Activated T-cell treated with anti-CD3 and anti-CD28 coated beads for 24 hours (primary cell): Measurements from ENCODE around the gene ASXL1.
"Not testable (repeated sequence)": the region's sequence is repeated elsewhere in the genome, so short reads cannot be mapped to it uniquely, and the experiment has no call there.

Experiments used
- DNase-seq: peaks from one replicate; pipeline ENCODE4 v3.0.0-alpha.2; 2020; ENCODE audit warnings: low read depth

The ASXL1 gene

GRCh38 chr20:32337937-32338661 is 20.0 kb upstream of the ASXL1 start:
- no peak for DNase-seq

DNA sequence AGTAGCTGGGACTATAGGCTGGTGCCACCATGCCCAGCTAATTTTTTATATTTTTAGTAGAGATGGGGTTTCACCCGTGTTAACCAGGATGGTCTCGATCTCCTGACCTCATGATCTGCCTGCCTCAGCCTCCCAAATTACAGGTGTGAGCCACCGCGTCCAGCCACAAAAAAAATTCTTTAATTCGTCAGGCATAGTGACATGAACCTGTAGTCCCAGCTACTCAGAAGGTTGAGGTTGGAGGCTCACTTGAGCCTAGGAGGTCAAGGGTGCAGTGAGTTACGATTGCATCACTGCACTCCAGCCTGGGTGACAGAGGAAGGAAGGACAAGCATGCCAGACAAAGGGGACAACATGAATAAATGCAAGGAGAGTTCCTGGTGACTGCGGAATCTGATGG is 19.5 kb upstream of the ASXL1 start:
- DNase-seq: no peak

GRCh38 chr20:32339116-32339515 is 19.0 kb upstream of the ASXL1 start:
- DNase-seq: no peak

DNA sequence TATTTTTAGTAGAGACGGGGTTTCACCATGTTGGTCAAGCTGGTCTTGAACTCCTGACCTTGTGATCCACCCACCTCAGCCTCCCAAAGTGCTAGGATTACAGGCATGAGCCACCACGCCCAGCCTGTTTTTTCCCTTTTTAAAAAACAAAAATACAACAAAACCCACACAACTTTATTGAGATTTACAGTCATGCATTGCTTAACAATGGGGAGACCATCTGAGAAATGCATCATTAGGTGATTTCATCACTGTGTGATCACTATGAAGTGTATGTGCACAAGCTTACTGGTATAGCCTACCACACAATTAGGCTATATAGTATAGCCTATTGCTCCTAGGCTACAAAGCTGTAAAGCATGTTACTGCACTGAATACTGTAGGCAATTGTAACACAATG is 17.1 kb upstream of the ASXL1 start:
- DNase-seq: not testable (repeated sequence)

- DNase-seq: no peak
These were observed 14.7 kb upstream of the ASXL1 start for GRCh38 chr20:32343439-32343838.

DNA sequence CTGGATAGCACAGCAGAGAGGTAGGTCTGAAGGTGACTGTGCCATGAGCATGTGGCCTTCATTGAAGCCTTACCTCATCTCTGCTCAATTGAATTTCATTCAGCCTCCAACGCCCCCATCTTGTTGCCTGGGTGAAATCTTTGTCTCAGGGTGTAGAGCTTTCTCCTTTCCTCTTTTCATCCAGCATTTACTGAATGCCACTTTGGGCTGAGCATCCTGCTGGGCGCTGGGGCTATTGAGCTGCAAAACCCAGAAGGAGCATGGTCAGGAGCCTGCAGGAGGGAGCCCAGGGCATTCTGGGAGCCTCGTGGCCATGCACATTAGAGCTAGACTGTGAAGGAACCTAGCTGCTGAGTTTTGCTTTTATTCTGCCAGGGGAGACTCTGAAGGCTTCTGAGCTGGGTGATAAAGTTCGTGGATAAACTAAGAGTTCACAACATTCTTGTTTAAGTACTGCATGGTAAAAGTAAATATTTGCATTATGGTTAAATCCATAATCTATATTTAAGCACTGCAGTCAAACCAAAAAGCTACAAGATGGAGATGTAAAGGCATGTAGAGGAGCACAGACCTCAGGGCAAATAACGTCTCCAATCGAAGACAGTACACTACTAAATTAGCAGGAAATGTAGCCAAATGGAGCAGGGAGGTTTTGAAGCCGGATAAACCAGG is 13.2 kb upstream of the ASXL1 start:
- DNase-seq: no peak

- DNase-seq: no peak
These were observed 9.9 kb upstream of the ASXL1 start for GRCh38 chr20:32348207-32348606.

- no peak for DNase-seq
These were observed 7.7 kb upstream of the ASXL1 start for GRCh38 chr20:32350421-32350820.

DNA sequence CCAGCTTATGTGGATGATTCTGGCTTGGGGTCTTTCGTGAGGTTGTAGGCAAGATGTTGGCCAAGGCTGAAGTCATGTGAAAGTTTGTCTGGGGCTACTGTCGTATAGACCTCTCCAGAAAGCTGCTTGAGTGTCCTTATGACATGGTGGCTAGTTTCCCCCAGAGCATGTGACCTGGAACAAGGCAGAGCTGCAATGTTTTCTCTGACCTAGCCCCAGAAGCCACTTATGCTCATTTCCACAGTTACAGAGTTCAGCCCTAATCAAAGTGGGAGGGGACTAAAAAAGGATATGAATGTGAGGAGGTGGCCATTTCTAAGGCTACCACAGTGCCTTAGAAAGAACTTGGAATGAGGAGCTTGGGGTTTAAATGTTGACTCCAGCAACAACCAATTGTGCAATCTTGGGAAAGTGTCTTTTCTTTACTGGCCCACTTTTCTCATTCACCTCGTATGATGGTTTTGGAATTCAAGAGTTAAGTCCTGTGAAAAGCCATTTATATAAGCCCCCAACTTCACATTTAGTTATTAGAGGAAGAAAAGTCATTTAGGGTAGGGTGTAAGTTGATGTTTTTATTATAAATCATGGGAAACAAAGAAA is 5.9 kb upstream of the ASXL1 start:
- DNase-seq: no peak

DNA sequence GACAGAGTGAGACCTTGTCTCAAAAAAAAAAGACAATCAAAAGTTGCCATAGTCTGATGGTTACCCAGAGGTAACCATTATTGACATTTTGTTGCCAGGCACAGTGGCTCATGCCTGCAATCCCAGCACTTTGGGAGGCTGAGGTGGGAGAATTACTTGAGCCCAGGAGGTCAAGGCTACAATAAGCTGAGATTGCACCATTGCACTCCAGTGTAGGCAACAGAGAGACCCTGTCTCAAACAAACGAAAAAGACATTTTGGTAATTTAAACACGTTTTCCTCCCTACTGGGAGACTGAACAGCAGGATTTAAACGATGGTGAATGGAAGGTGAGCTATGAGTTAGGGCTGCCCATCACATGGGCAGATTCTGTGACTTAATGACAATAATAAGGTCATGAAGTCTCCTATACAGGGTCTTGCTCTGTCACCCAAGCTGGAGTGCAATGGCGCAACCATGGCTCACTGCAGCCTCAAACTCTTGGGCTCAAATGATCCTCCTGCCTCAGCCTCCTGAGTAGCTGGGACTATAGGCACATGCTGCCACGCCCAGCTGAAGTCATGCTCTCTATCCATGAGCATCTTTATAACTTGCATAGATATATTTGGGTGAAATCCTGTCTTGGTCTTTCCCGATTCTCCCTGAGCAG is 4.2 kb upstream of the ASXL1 start:
- no peak for DNase-seq

DNA sequence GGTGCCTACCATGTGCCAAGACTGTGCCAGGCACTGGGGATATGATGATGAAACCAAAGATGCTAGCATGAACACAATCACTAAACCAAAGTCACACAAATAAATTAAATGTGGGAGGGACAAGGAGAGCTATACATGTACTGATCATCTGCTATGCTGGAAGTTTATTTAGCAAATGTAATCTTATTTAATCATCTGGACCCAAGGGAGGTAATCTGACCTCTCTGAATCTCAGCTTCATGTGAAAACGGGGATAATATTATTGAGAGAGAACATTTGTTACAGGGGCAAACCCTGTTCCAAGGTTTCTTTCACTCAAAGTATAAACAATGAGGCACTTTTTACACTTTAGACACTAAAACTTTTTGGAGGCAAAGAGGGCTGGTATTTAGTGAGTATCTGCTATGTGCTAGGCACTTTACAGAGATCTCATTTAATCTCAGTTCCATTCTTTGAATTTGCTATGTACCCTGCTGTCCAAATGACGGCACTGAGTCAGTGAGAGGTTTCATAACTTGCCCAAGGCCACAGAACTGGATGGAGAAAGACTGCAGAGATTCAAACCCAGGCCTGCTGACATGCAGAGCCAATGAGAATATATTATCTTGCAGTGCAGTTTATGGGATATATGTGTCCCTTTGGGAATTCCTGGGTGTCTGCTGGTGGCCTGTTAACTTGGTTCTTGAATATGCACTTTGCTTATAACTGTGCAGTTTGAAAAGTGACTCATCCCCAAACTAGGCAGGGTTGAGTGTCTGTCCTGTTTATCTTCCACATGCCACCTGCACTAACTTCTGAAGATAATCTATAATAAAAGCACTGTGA is 3.3 kb upstream of the ASXL1 start:
- no peak for DNase-seq

DNA sequence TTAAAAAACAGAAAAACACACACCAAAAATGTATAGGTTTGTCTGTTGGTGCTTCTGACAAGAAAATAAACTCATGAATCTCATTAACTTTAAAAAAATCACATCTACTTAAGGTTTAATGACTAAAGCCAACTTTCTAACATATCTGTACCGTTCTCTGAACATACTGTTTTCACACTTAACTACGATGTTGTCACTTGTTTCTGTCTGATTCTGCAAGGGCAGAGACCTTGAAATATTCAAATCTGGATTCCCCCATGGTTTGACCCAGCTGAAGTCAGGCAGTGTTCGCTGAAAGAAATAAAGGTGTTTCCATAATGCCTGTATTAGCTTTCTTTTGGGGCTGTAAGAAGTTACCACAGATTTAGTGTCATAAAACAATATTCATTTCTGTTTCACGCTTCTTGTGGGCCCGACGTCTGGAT is 2.7 kb upstream of the ASXL1 start:
- no peak for DNase-seq

- not testable (repeated sequence) for DNase-seq
These were observed 2.1 kb upstream of the ASXL1 start for GRCh38 chr20:32355907-32356621.

DNA sequence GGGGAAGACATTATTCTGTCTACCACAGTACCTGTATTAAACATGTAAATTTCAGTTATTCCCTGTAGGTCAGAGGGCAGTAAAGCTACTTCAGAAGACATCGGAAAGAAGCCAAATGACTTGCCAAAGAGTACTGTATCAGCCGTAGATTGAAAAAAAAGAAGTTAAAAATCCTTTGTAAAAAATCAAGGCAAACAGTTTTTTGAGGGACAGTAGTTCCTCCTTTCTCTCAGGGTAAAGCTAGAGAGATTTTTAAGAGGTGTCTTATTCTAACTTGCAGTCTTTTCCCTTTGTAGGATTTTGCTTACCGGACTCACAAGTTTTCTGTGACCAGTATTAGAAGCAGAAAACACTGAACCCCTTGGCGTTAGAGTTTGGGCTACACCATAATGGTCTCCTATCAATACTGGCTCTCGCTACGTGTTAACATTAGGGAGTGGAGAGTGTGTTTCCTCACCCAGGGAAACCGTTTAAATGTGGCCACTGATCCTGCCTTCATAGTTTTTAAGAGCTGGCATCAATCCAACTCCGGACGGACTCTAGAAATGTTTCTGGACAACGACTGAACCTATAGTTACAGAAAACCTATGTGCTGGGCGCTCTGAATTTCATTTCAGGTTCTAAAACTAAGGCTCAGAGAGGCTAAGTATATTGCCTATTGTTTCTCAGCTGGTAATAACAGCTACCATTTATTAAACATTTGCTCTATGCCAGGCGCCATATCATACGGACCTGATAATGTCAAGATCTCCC is 1.3 kb upstream of the ASXL1 start:
- no peak for DNase-seq

GRCh38 chr20:32357375-32357868 is 709 bp upstream of the ASXL1 start:
- DNase-seq: peak; percentile 23

- no peak for DNase-seq
These were observed 426 bp downstream of the ASXL1 start for GRCh38 chr20:32358632-32358882.

DNA sequence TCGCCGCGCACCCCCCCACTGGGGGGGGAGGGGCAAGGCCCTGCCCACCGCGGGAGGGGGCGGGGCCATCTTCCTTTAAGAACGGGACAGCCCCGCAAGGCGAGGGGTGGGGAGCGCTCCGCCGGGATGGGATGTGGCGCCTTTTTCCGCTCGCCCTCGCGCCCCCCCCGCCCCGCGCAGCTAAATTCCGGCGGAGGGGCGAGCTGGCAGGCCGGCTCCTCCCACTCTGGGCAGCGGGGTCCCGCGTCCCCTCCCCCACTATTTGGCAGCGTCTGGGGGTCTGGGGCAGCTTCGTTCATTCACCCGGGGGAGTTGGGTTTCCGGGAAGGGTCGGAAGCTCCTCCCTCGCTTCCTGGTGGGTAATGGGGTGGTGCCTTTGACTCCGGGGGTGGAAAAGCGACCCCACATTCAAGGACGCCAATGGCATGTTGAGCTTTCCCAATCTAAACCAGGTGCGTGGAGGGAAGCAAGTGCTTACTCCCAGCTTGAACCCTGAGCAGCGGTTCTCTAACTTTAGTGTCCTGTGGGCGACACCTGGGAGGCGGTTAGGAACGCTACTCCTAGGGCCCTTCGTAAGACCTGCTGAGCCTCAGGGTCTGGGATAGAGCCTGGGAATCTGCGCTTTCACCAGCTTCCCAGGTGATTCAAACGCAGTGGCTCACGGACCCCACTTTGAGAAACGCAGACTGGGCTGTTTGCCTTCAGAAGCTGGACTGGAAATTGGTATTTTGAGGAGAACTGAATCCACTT is 927 bp downstream of the ASXL1 start:
- DNase-seq: peak; percentile 71

GRCh38 chr20:32359633-32360332 is 1.7 kb downstream of the ASXL1 start:
- DNase-seq: no peak

- DNase-seq: no peak
These were observed 2.2 kb downstream of the ASXL1 start for GRCh38 chr20:32360333-32360634.
